K562 (cell line): ENCODE measurements around the gene KIF1A. TPM values are rescaled to one million over a fixed set of nuclear protein-coding genes. Genes with fewer than 3 reads are reported as not detected.

Source experiments
- ATAC-seq: fragments of 200-7000 bp; cut with Tn5 transposase; 3 replicates; pipeline ENCODE4 v1.9.1; 2020; ENCODE audit warnings: moderate library complexity
- BruUV-seq: library from RNA; stranded (reverse); fragments of 400-500 nt; replicated peaks from 2 replicates; lab custom pipeline; 2021; lab: Mats Ljungman, UMichigan
- CTCF ChIA-PET: fragments of 300-600 bp; formaldehyde crosslinking; extraction: SDS; loops from one replicate; lab custom pipeline; 2021; ENCODE audit warnings: low intra/inter-chr PET ratio; lab: Yijun Ruan, JAX
- POLR2A ChIA-PET: fragments of 300-600, 350-650 bp; sonication (Branson Sonifier 250); formaldehyde crosslinking; extraction: SDS; loops from one replicate; lab custom pipeline; 2021; ENCODE audit warnings: antibody characterized with exemption, inconsistent platforms; lab: Yijun Ruan, JAX
- DNase-seq, 4 experiments: peaks; one replicate each; pipeline versions ENCODE4 v3.0.0 to v3.0.0-alpha.2; 2011 to 2018; ENCODE audit warnings: low spot score in 3 of 4, mixed read lengths in 3 of 4; ENCODE audit errors: extremely low read depth in 1 of 4
- FAIRE-seq: peaks from 2 replicates; lab custom pipeline; 2011; peaks lifted over from hg19 to GRCh38; lab: Jason Lieb, UNC
- H2AFZ ChIP-seq: 2 replicates; pipeline ENCODE4 v1.6.0; 2011; ENCODE audit warnings: low read depth, low read length, control low read depth, inconsistent platforms
- H3K27ac ChIP-seq: fragments of 200-600 bp; 3 replicates; pipeline ENCODE4 v1.8.0; 2011; ENCODE audit warnings: low read depth, mild to moderate bottlenecking, control low read depth, inconsistent platforms, low read length, moderate library complexity, mixed read lengths; ENCODE audit errors: extremely low read depth
- H3K27me3 ChIP-seq, 2 experiments: fragments of 300-600 bp in 1 of 2; 2 replicates in 1 of 2; 3 replicates in 1 of 2; pipeline versions ENCODE4 v1.6.0 to v1.8.0; 2011; ENCODE audit warnings: inconsistent platforms in 2 of 2, low read length in 2 of 2, mild to moderate bottlenecking in 1 of 2, mixed read lengths in 1 of 2, moderate library complexity in 1 of 2; ENCODE audit not compliant: control insufficient read depth in 2 of 2, insufficient read depth in 2 of 2
- H3K36me3 ChIP-seq: fragments of 300-600 bp; 3 replicates; pipeline ENCODE4 v1.8.0; 2011; ENCODE audit warnings: mild to moderate bottlenecking, low read length, inconsistent platforms; ENCODE audit not compliant: control insufficient read depth, insufficient read depth
- H3K4me1 ChIP-seq, 2 experiments: fragments of 200-600 bp in 1 of 2; replicated peaks in 1 of 2; 2 replicates in 1 of 2; 3 replicates in 1 of 2; pipeline versions ENCODE4 v1.5.1 to v1.8.0; 2011; ENCODE audit warnings: inconsistent platforms in 2 of 2, low read length in 2 of 2, mild to moderate bottlenecking in 1 of 2, mixed read lengths in 1 of 2, moderate library complexity in 1 of 2; ENCODE audit not compliant: control insufficient read depth in 2 of 2, insufficient read depth in 2 of 2
- H3K4me2 ChIP-seq: 2 replicates; pipeline ENCODE4 v1.6.1; 2011; ENCODE audit warnings: low read length, control low read depth, inconsistent platforms, mixed read lengths; ENCODE audit not compliant: insufficient read depth
- H3K4me3 ChIP-seq: fragments of 200-600 bp; sonication (generic), shearing (Covaris generic); 2 replicates; pipeline ENCODE4 v1.5.1; 2016; ENCODE audit warnings: control low read depth, inconsistent platforms
- H3K79me2 ChIP-seq: fragments of 200-600 bp; 3 replicates; pipeline ENCODE4 v1.8.0; 2011; ENCODE audit warnings: low read length, inconsistent platforms; ENCODE audit not compliant: control insufficient read depth, insufficient read depth
- H3K9ac ChIP-seq, 2 experiments: 2 replicates each; pipeline versions ENCODE4 v1.6.0 to v1.6.1; 2011; ENCODE audit warnings: low read depth in 2 of 2, low read length in 2 of 2, control low read depth in 1 of 2, inconsistent platforms in 1 of 2, mild to moderate bottlenecking in 1 of 2, mixed read lengths in 1 of 2; ENCODE audit not compliant: insufficient read depth in 1 of 2
- H3K9me1 ChIP-seq: one replicate; pipeline ENCODE4 v1.6.0; 2011; ENCODE audit warnings: inconsistent platforms, mild to moderate bottlenecking, low read length, moderate library complexity; ENCODE audit not compliant: control insufficient read depth, insufficient read depth
- H3K9me3 ChIP-seq: replicated peaks from 2 replicates; pipeline ENCODE4 v1.5.1; 2011; ENCODE audit warnings: low read depth, low read length, inconsistent platforms; ENCODE audit not compliant: control insufficient read depth, insufficient read depth
- H4K20me1 ChIP-seq: replicated peaks from 2 replicates; pipeline ENCODE4 v1.6.1; 2011; ENCODE audit warnings: low read length, inconsistent platforms, mixed read lengths; ENCODE audit not compliant: control insufficient read depth, insufficient read depth
- PCBP2 ChIP-seq: fragments of 200-400 bp; formaldehyde crosslinking; IDR thresholded peaks from 2 replicates; pipeline ENCODE4 v1.6.1; 2018; ENCODE audit warnings: low read length, low read depth, mild to moderate bottlenecking, moderate library complexity; ENCODE audit not compliant: poor library complexity, severe bottlenecking
- TBL1XR1 ChIP-seq, 2 experiments: IDR thresholded peaks; 2 replicates each; pipeline ENCODE4 v1.6.1; 2012; ENCODE audit warnings: improper control_type of control experiment in 2 of 2, low read length in 2 of 2, mild to moderate bottlenecking in 1 of 2
- ZNF263 ChIP-seq: sonication (generic); formaldehyde crosslinking; IDR thresholded peaks from 2 replicates; pipeline ENCODE4 v1.8.0; 2022; ENCODE audit warnings: mild to moderate bottlenecking, missing genetic modification reagents, borderline replicate concordance
- ZNF778 ChIP-seq: fragments of 450-650 bp; formaldehyde crosslinking; IDR thresholded peaks from 2 replicates; pipeline ENCODE4 v1.4.0; 2020; ENCODE audit warnings: mild to moderate bottlenecking, moderate library complexity
- WGBS: fragments of 100-300 bp; shearing (Covaris generic); methylation state at CpG from one replicate; pipeline ENCODE4 v1.1.6; 2016; ENCODE audit warnings: low coverage, mixed read lengths; ENCODE audit not compliant: insufficient coverage; ENCODE audit errors: missing lambda C conversion rate; 5-methylcytosine and 5-hydroxymethylcytosine counted together
- in situ Hi-C: fragments of 300-500 bp; cut with MboI; formaldehyde crosslinking; loops from 4 replicates; pipeline ENCODE4 v1.15.0; 2018; ENCODE audit warnings: inconsistent platforms, mixed read lengths
- intact Hi-C: fragments of 100-400 bp; cut with micrococcal nuclease; formaldehyde crosslinking; loops from 2 replicates; pipeline ENCODE4 v1.14.2; 2022
- polyA plus RNA-seq, 8 experiments: library from polyadenylated mRNA; depleted of rRNA in 4 of 8; stranded (reverse) in 5 of 8; unstranded in 3 of 8; fragments of >200 nt; fragmentation: Nextera tagmentation in 2 of 8; fragmentation: Illumina TruSeq in 1 of 8; extraction: Ambion mirVana in 2 of 8; extraction: Trizol in 1 of 8; gene quantifications; 2 replicates each; pipeline versions ENCODE4 v1.2.1 to v1.2.3, GENCODE V29; 2011 to 2014; ENCODE audit warnings: inconsistent platforms in 1 of 8, missing spikeins in 1 of 8
- total RNA-seq, 7 experiments: library from RNA; depleted of rRNA in 6 of 7; stranded (reverse); fragments of >200 nt in 6 of 7; fragmentation: Illumina TruSeq in 2 of 7; extraction: Trizol in 2 of 7; gene quantifications; 2 replicates each; pipeline versions ENCODE4 v1.2.1 to v1.2.3, GENCODE V29; 2011 to 2021; ENCODE audit warnings: low replicate concordance in 1 of 7

The KIF1A gene
- total and polyA plus RNA-seq, 9 of the 15 experiments (the other 6 are each of a cell fraction or from before 2014, with no cell fraction given) = 0.07 to 1.4 (median 0.45) TPM; not detected in 2

GRCh38 chr2:240732911-240733622 is 87.0 kb downstream of the KIF1A start:
- no peak overlapping the region for H3K27ac ChIP-seq
- no peaks in the 10 kb centered on the region for H3K79me2 ChIP-seq
- no peak overlapping the region; a peak in 1 of 4 replicates for H3K9ac ChIP-seq
- H3K9me3 ChIP-seq = no peaks in the 10 kb centered on the region
- H3K4me2 ChIP-seq = no peak overlapping the region
- WGBS = 2% methylated on average over 7 of the region's 10 CpGs
- no peak for DNase-seq
- intact Hi-C loops (no loop called here), in situ Hi-C loops (no loop called here)
- peaks cover 2 to 51% of the 10 kb centered on the region in 2 experiments; a peak in 4 of 5 replicates for H3K27me3 ChIP-seq
- no TSS peak for BruUV-seq
- H3K4me3 ChIP-seq = no peak overlapping the region
- no peak overlapping the region for H2AFZ ChIP-seq
- no peak for TF ChIP-seq TBL1XR1 (IDR thresholded peaks at IDR 0.05; ENCODE audit: low read length in 2 of 2)
- TF ChIP-seq ZNF263 = peak; percentile 93
- no peaks in the 10 kb centered on the region for H3K36me3 ChIP-seq
- no peaks in the 10 kb centered on the region for H4K20me1 ChIP-seq
- ATAC-seq = no peak; the same call in 2 of the 3 replicates
- peaks cover 0 to 7% of the 10 kb centered on the region in 2 experiments; a peak in 1 of 5 replicates for H3K4me1 ChIP-seq
- H3K9me1 ChIP-seq = no peaks in the 10 kb centered on the region
- FAIRE-seq = no peak
- ChIA-PET POLR2A (no interaction called here), CTCF (no interaction called here)

- Histone ChIP-seq H2AFZ (no peak overlapping the region), H3K4me1 (peaks cover 0 to 7% of the 10 kb centered on the region in 2 experiments; a peak in 1 of 5 replicates), H3K27ac (no peak overlapping the region), H3K9ac (no peak overlapping the region), H3K36me3 (no peaks in the 10 kb centered on the region), H3K79me2 (no peaks in the 10 kb centered on the region), H4K20me1 (no peaks in the 10 kb centered on the region), H3K4me3 (no peak overlapping the region), H3K9me3 (no peaks in the 10 kb centered on the region), H3K4me2 (no peak overlapping the region), H3K27me3 (peaks cover 0 to 55% of the 10 kb centered on the region in 2 experiments; a peak in 3 of 5 replicates)
- in situ Hi-C loops (no loop called here), intact Hi-C loops (no loop called here)
- BruUV-seq = no TSS peak
- ChIA-PET POLR2A (no interaction called here), CTCF (no interaction called here)
- WGBS = 20% methylated on average over 1 of the region's 5 CpGs
- FAIRE-seq (no peak), DNase-seq (no peak)
- TF ChIP-seq ZNF778 (no peak), PCBP2 (no peak)
- TF ChIP-seq, all 486 proteins: peak for 0
- no peaks in the 10 kb centered on the region for H3K9me1 ChIP-seq
- no peak for ATAC-seq
Observed at GRCh38 chr2:240732184-240732583, 87.8 kb downstream of the KIF1A start.
